Activated CD4-positive, alpha-beta T cell treated with anti-CD3 and anti-CD28 coated beads for 36 hours (primary cell): Measurements from ENCODE around the gene SMCO2. TPM values are rescaled to one million over a fixed set of nuclear protein-coding genes. Genes with fewer than 3 reads are reported as not detected.

Source experiments
- ATAC-seq: fragments of 200-7000 bp; cut with Tn5 transposase; one replicate; pipeline ENCODE4 v1.10.0; 2021; ENCODE audit warnings: mild to moderate bottlenecking, moderate library complexity
- CTCF ChIA-PET: fragments of 350-600 bp; sonication (Branson Sonifier 250); formaldehyde crosslinking; loops from one replicate; lab custom pipeline; 2021; ENCODE audit warnings: antibody characterized with exemption; lab: Charles Lee
- POLR2A ChIA-PET: fragments of 350-600 bp; sonication (Branson Sonifier 250); formaldehyde crosslinking; loops from one replicate; lab custom pipeline; 2021; ENCODE audit warnings: antibody characterized with exemption, inconsistent platforms; lab: Charles Lee
- DNase-seq: peaks from one replicate; pipeline ENCODE4 v3.0.0-alpha.2; 2020
- H3K27ac Mint-ChIP-seq: one replicate; pipeline ENCODE4 v1.8.0; 2021; ENCODE audit warnings: mixed read lengths
- H3K27me3 Mint-ChIP-seq: one replicate; pipeline ENCODE4 v1.8.0; 2021; ENCODE audit warnings: mixed read lengths
- H3K36me3 Mint-ChIP-seq: one replicate; pipeline ENCODE4 v1.8.0; 2021; ENCODE audit warnings: low read depth, mixed read lengths
- H3K4me1 Mint-ChIP-seq: one replicate; pipeline ENCODE4 v1.8.0; 2021; ENCODE audit warnings: mixed read lengths
- H3K4me3 Mint-ChIP-seq: one replicate; pipeline ENCODE4 v1.8.0; 2021; ENCODE audit warnings: mild to moderate bottlenecking, moderate library complexity, mixed read lengths
- H3K9me3 Mint-ChIP-seq: one replicate; pipeline ENCODE4 v1.8.0; 2021; ENCODE audit warnings: low read depth, mixed read lengths
- intact Hi-C, 2 experiments: fragments of 100-400 bp; cut with DNase I in 1 of 2; cut with micrococcal nuclease in 1 of 2; formaldehyde crosslinking; loops; one replicate each; pipeline versions ENCODE4 v1.14.2 to v1.15.1; 2022 to 2024; cut with DNase I, micrococcal nuclease
- total RNA-seq, 2 experiments: library from RNA; stranded (reverse); gene quantifications; one replicate each; pipeline ENCODE4 v1.2.3, GENCODE V29; 2021

Gene SMCO2
- total RNA-seq: under 1 TPM in 1 of 2 experiments, not detected in 1; 0.23 TPM

DNA sequence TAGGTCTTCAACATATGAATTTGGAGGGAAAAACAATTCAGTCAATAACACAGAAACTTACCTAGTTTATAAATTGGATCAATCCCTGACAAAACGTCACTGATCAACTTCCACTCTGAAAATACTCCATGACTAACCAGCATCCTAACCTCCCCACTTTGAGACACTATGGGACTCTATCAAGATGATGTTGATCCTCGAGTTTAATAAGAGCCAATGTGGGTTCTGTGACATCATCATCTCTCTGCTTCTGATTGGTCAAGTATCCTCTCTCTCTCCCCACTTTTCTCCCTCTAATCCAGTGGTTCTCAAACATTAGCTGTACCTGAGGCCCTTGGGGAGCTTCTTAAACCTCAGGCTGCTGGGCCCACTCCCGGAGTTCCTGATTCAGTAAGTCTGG is at the start of gene SMCO2:
SMCO2 (plus strand) TSS at position 301 of the 400 bp plus-strand sequence. CDS start 23,896 bp downstream, outside the sequence.
- ChIA-PET POLR2A (no interaction called here), CTCF (no interaction called here)
- intact Hi-C loops: no loop called here
- Mint-ChIP-seq H3K36me3 (peaks cover 2% of the 10 kb centered on the region), H3K4me1 (no peaks in the 10 kb centered on the region), H3K9me3 (peaks cover 3% of the 10 kb centered on the region), H3K27ac (no peak within 1 kb of the TSS), H3K4me3 (no peak within 1 kb of the TSS), H3K27me3 (peaks cover 2% of the 10 kb centered on the region)
- DNase-seq (no peak), ATAC-seq (no peak)

GRCh38 chr12:27398466-27398865 is 48.1 kb upstream of the SMCO2 start:
- CTCF ChIA-PET: interaction anchor here (0.6 kb wide), 1 partner anchor 1872 kb away, joined by 3 read pairs; no protein-coding TSS in a partner anchor
- Mint-ChIP-seq H3K27me3 (peaks cover 4% of the 10 kb centered on the region), H3K27ac (no peak overlapping the region), H3K4me1 (no peaks in the 10 kb centered on the region), H3K4me3 (no peak overlapping the region), H3K36me3 (peaks cover 2% of the 10 kb centered on the region), H3K9me3 (no peaks in the 10 kb centered on the region)
- no peak for DNase-seq
- ATAC-seq: no peak
- intact Hi-C loops: no loop called here
- POLR2A ChIA-PET: no interaction called here

DNA sequence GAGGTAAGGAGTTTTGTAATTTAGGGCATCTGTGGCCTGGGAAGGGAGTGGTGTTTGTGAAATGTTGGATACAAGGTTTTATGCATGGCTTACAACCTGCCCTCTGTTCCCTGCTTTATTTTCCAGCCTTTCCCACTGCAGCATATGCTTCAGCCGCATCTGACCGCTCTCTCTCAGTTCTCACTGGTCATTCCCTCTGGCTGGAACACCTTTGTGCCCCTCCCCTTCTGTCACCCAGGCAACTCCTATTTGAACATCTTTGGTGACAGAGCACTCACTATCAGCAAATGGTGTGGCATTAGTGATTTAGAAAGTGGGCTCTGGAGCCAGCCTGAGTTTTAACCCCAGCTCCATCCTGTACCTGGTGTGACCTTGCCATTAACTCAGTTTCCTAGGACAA is 47.5 kb upstream of the SMCO2 start:
- no peaks in the 10 kb centered on the region for H3K4me1 Mint-ChIP-seq
- ATAC-seq (no peak), DNase-seq (no peak)
- H3K27ac Mint-ChIP-seq: no peak overlapping the region
- intact Hi-C loops: no loop called here
- no peak overlapping the region for H3K4me3 Mint-ChIP-seq
- H3K9me3 Mint-ChIP-seq: no peaks in the 10 kb centered on the region
- H3K36me3 Mint-ChIP-seq: peaks cover 2% of the 10 kb centered on the region
- CTCF ChIA-PET: no interaction called here
- POLR2A ChIA-PET: no interaction called here
- peaks cover 4% of the 10 kb centered on the region for H3K27me3 Mint-ChIP-seq

- ChIA-PET POLR2A (no interaction called here), CTCF (no interaction called here)
- no peaks in the 10 kb centered on the region for H3K9me3 Mint-ChIP-seq
- DNase-seq (no peak), ATAC-seq (no peak)
- no peak overlapping the region for H3K27ac Mint-ChIP-seq
- H3K36me3 Mint-ChIP-seq: peaks cover 8% of the 10 kb centered on the region
- H3K4me3 Mint-ChIP-seq: no peak overlapping the region
- intact Hi-C loops: no loop called here
- H3K27me3 Mint-ChIP-seq: peaks cover 7% of the 10 kb centered on the region
- no peaks in the 10 kb centered on the region for H3K4me1 Mint-ChIP-seq
These were observed 45.6 kb upstream of the SMCO2 start for GRCh38 chr12:27400856-27401354.

DNA sequence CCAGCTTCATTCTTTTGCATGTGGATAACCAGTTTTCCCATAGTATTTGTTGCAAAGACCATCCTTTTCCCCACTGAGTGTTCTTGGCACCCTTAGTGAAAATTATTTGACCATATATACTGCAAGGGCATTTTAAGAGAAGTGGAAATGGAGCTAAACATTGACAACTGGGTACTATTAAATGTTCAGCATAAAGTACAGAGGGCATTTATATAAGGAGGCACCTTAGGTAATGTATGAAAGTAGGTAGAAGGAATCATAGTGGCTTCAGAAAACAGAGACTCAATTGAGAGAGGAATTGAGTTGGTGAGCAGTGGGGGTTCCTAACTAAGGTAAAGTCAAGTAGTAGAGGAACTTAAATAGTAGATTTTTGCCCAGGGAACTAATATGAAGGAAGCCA is 34.5 kb upstream of the SMCO2 start:
- POLR2A ChIA-PET: no interaction called here
- ATAC-seq (no peak), DNase-seq (no peak)
- Mint-ChIP-seq H3K4me3 (no peak overlapping the region), H3K36me3 (no peaks in the 10 kb centered on the region), H3K27me3 (no peaks in the 10 kb centered on the region), H3K9me3 (peaks cover 2% of the 10 kb centered on the region), H3K27ac (no peak overlapping the region), H3K4me1 (no peaks in the 10 kb centered on the region)
- CTCF ChIA-PET: no interaction called here
- intact Hi-C loops: no loop called here

GRCh38 chr12:27422697-27423096 is 23.8 kb upstream of the SMCO2 start:
- ChIA-PET POLR2A (no interaction called here), CTCF (interaction anchor here (0.5 to 1.6 kb wide), 3 partner anchors 10 to 38 kb away, joined by 3 to 6 read pairs (median 5); no protein-coding TSS in a partner anchor)
- ATAC-seq (no peak), DNase-seq (no peak)
- intact Hi-C loops: loop anchor here in 1 of 2 experiments (5.0 kb wide), 1 partner anchor 230 kb away; no protein-coding TSS in a partner anchor
- Mint-ChIP-seq H3K9me3 (no peaks in the 10 kb centered on the region), H3K36me3 (peaks cover 2% of the 10 kb centered on the region), H3K4me1 (no peaks in the 10 kb centered on the region), H3K27me3 (no peaks in the 10 kb centered on the region), H3K27ac (no peak overlapping the region), H3K4me3 (no peak overlapping the region)

GRCh38 chr12:27424631-27425230 is 21.8 kb upstream of the SMCO2 start:
- H3K27me3 Mint-ChIP-seq: no peaks in the 10 kb centered on the region
- H3K4me1 Mint-ChIP-seq: peaks cover 2% of the 10 kb centered on the region
- ATAC-seq (no peak), DNase-seq (no peak)
- H3K9me3 Mint-ChIP-seq: no peaks in the 10 kb centered on the region
- no peak overlapping the region for H3K4me3 Mint-ChIP-seq
- intact Hi-C loops: loop anchor here in 1 of 2 experiments (5.0 kb wide), 1 partner anchor 228 kb away; no protein-coding TSS in a partner anchor
- no peaks in the 10 kb centered on the region for H3K36me3 Mint-ChIP-seq
- ChIA-PET CTCF (interaction anchor here (0.9 to 2.8 kb wide), 5 partner anchors 9 to 230 kb away, joined by 3 to 18 read pairs (median 3); no protein-coding TSS in a partner anchor), POLR2A (no interaction called here)
- H3K27ac Mint-ChIP-seq: no peak overlapping the region

DNA sequence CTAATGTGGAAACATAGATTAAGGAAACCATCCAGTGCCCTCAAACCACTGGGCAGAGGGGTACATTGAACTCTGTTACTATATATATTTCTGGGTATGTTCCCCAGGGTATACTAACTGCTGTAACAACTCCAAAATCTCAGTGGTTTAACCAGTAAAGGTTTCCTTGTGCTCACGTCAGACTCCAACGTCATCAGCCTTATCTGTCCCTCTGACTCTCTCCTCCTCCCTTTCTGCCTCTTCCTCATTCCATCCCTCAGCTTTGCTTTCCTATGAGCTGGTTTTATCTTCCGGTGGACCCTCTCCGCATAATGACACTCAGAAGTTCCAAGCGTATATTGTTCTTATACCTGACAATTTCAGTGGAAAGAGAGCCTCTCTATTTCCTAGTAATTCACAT is 21.2 kb upstream of the SMCO2 start:
- Mint-ChIP-seq H3K4me1 (peaks cover 5% of the 10 kb centered on the region), H3K9me3 (no peaks in the 10 kb centered on the region), H3K36me3 (no peaks in the 10 kb centered on the region), H3K27me3 (no peaks in the 10 kb centered on the region), H3K4me3 (no peak overlapping the region), H3K27ac (no peak overlapping the region)
- POLR2A ChIA-PET: no interaction called here
- no peak for DNase-seq
- intact Hi-C loops: no loop called here
- CTCF ChIA-PET: interaction anchor here (0.9 to 2.8 kb wide), 3 partner anchors 9 to 40 kb away, joined by 3 to 18 read pairs (median 3); no protein-coding TSS in a partner anchor
- ATAC-seq: no peak

DNA sequence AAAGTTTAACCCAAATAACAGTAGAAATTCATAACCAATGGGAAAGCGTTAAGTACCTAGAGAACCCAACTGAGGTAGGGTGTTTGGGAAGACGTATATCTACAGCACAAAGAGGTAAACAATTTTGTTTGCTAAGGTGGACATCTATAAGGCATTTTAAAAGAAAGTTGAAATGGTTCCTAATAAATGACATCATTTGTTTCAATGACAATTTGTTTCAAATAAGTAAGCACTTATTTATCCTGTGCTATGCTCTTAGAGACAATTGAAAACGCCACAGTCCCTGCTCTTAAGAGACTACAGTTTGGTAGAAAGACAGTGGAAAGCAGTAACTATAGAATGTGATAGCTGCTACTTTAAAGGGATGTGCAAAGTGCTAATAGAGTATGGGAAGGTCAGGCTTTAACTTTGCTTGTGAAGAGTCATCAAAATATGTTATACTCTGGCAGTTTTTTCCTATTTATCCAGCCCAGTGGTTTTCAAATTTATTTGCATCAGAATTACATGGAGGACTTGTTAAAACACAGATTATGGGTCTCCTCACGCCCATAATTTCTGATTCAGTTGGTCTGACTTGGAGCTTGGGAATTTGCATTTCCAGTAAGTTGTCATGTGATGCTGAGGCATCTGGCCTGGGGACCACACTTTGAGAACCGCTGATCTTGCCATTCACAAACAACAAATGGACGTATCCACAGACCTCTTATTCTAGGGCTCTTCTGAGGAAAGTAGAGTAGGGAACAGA is 19.6 kb upstream of the SMCO2 start:
- H3K36me3 Mint-ChIP-seq: no peaks in the 10 kb centered on the region
- peaks cover 5% of the 10 kb centered on the region for H3K4me1 Mint-ChIP-seq
- intact Hi-C loops: no loop called here
- DNase-seq (no peak), ATAC-seq (no peak)
- ChIA-PET CTCF (interaction anchor here (1.0 to 2.8 kb wide), 4 partner anchors 7 to 277 kb away, joined by 3 to 18 read pairs (median 4); no protein-coding TSS in a partner anchor), POLR2A (no interaction called here)
- no peak overlapping the region for H3K27ac Mint-ChIP-seq
- no peak overlapping the region for H3K4me3 Mint-ChIP-seq
- H3K27me3 Mint-ChIP-seq: no peaks in the 10 kb centered on the region
- no peaks in the 10 kb centered on the region for H3K9me3 Mint-ChIP-seq

DNA sequence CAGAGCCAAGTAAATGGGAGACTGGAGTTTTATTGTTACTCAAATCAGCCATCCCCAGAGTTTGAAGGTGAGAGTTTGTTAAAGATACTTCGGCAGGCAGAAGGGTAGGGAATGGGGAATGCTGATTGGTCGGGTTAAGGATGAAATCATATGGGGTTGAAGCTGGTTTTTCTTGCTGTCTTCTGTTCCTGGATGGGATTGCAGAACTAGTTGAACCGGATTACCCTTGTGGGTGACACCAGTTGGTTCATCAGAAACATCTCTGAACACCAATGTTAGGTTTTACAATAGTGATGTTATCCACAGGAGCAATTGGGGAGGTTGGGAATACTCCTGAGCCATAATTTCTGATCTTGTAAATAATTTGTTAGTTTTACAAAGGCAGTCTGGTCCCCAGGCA is 18.7 kb upstream of the SMCO2 start:
- DNase-seq (no peak), ATAC-seq (no peak)
- H3K27me3 Mint-ChIP-seq: no peaks in the 10 kb centered on the region
- no peak overlapping the region for H3K4me3 Mint-ChIP-seq
- no peaks in the 10 kb centered on the region for H3K36me3 Mint-ChIP-seq
- ChIA-PET POLR2A (no interaction called here), CTCF (no interaction called here)
- no peaks in the 10 kb centered on the region for H3K9me3 Mint-ChIP-seq
- intact Hi-C loops: no loop called here
- peaks cover 5% of the 10 kb centered on the region for H3K4me1 Mint-ChIP-seq
- no peak overlapping the region for H3K27ac Mint-ChIP-seq

GRCh38 chr12:27428466-27428865 is 18.1 kb upstream of the SMCO2 start:
- ATAC-seq: no peak
- no peak overlapping the region for H3K27ac Mint-ChIP-seq
- no peaks in the 10 kb centered on the region for H3K9me3 Mint-ChIP-seq
- POLR2A ChIA-PET: no interaction called here
- DNase-seq: no peak
- H3K27me3 Mint-ChIP-seq: no peaks in the 10 kb centered on the region
- H3K4me3 Mint-ChIP-seq: no peak overlapping the region
- CTCF ChIA-PET: no interaction called here
- no peaks in the 10 kb centered on the region for H3K36me3 Mint-ChIP-seq
- peaks cover 5% of the 10 kb centered on the region for H3K4me1 Mint-ChIP-seq
- intact Hi-C loops: no loop called here
